Immature natural killer cell (primary cell): ENCODE results near the gene SOWAHB. TPM values are rescaled to one million over a fixed set of nuclear protein-coding genes. Genes with fewer than 3 reads are reported as not detected.

Experiments used
- DNase-seq, 3 donors: peaks; one replicate each; pipeline ENCODE4 v3.0.0; 2022; ENCODE audit warnings: mixed read lengths in 1 of 3
- H3K27ac Mint-ChIP-seq, 6 donors: one replicate each; pipeline ENCODE4 v1.8.0; 2020; ENCODE audit warnings: mixed read lengths in 6 of 6, mild to moderate bottlenecking in 5 of 6, inconsistent platforms in 4 of 6, moderate library complexity in 3 of 6
- H3K27me3 Mint-ChIP-seq, 3 donors: one replicate each; pipeline ENCODE4 v1.8.0; 2020 to 2021; ENCODE audit warnings: low read depth in 3 of 3, mild to moderate bottlenecking in 3 of 3, mixed read lengths in 3 of 3, moderate library complexity in 3 of 3, inconsistent platforms in 1 of 3
- H3K36me3 Mint-ChIP-seq, 3 donors: one replicate each; pipeline ENCODE4 v1.8.0; 2020; ENCODE audit warnings: mixed read lengths in 3 of 3, inconsistent platforms in 2 of 3, mild to moderate bottlenecking in 2 of 3
- H3K4me1 Mint-ChIP-seq, 2 donors: one replicate each; pipeline ENCODE4 v1.8.0; 2020; ENCODE audit warnings: inconsistent platforms in 2 of 2, mild to moderate bottlenecking in 2 of 2, mixed read lengths in 2 of 2, moderate library complexity in 1 of 2
- H3K4me3 Mint-ChIP-seq, 5 donors: one replicate each; pipeline ENCODE4 v1.8.0; 2020; ENCODE audit warnings: mild to moderate bottlenecking in 5 of 5, mixed read lengths in 5 of 5, inconsistent platforms in 3 of 5, moderate library complexity in 3 of 5
- H3K9me3 Mint-ChIP-seq, 6 donors: one replicate each; pipeline ENCODE4 v1.8.0; 2020; ENCODE audit warnings: mild to moderate bottlenecking in 6 of 6, mixed read lengths in 6 of 6, inconsistent platforms in 4 of 6, moderate library complexity in 3 of 6
- polyA plus RNA-seq, 3 donors: library from polyadenylated mRNA; unstranded; fragments of 300-500 nt; fragmentation: Illumina TruSeq; gene quantifications; one replicate each; pipeline ENCODE4 v1.2.3, GENCODE V29; 2021

SOWAHB gene
- polyA plus RNA-seq, 3 donors from 2014 or later, result not detected

DNA sequence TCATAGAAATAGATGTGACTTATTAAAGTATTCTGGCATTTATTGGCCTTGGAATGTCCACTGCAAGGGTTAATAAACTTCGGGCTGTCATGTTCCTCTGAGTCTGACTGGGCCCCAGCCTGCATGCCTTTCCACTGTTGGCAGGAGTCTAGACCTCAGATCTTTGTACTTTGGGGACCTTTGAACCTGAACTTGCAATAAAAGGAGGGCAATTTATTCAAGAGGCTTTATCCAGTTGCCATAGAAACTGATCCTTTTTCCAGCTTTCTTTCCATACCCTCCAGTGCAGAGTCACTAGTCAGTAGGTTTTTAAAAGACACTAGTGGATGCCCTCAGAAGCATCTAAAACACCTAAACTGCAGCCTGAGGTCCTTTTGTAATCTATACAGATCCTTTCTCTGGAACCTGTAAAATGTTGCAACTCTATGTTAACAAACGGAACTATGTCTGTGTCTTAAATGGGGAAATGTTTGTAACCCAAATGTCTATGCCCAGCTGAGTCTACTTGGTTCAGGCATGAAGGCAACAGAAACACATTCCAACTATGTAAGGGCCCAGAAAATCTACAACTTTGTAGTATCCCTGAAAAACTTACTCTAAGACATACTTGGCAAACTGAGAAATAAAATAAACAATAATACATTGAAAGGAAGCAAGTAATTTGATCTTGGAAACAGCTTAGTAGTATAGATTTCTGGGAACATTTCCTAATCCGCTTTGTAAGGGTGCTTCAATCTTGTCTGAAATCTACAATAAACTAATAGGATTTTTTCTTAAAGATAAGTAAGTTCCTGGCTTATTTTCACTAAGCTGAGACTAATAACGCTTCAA, 41.5 kb downstream of the SOWAHB start:
- no peak overlapping the region for H3K27ac Mint-ChIP-seq
- no peaks in the 10 kb centered on the region for H3K4me1 Mint-ChIP-seq
- H3K4me3 Mint-ChIP-seq, result no peak overlapping the region
- no peak for DNase-seq
- H3K27me3 Mint-ChIP-seq, result peaks cover 4 to 7% (median 5%) of the 10 kb centered on the region in 3 donors
- H3K36me3 Mint-ChIP-seq, result no peaks in the 10 kb centered on the region
- peaks cover 0 to 3% (median 0%) of the 10 kb centered on the region in 6 donors for H3K9me3 Mint-ChIP-seq

DNA sequence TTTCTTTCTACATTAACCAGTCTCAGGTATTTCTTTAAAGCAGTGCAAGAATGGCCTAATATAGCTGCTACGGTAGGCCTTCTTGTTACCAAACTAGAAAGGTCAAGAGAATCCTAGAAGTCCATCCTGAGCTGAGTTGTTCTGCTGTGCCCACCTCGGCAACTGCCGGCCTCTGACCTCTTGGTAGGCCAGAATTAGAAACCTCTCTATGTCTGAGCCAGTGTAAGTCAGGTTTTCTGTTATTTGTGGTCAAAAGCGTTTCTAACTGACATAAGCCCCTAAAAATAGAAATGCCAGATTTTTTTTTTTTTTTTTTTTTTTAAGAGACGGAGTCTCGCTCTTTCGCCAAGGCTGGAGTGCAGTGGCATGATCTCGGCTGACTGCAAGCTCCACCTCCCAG, 43.1 kb downstream of the SOWAHB start:
- H3K27me3 Mint-ChIP-seq, result peaks cover 2 to 5% (median 4%) of the 10 kb centered on the region in 3 donors
- H3K4me3 Mint-ChIP-seq, result no peak overlapping the region
- no peak overlapping the region for H3K27ac Mint-ChIP-seq
- no peak for DNase-seq
- H3K4me1 Mint-ChIP-seq, result no peaks in the 10 kb centered on the region
- H3K36me3 Mint-ChIP-seq, result no peaks in the 10 kb centered on the region
- peaks cover 0 to 3% (median 0%) of the 10 kb centered on the region in 6 donors for H3K9me3 Mint-ChIP-seq

DNA sequence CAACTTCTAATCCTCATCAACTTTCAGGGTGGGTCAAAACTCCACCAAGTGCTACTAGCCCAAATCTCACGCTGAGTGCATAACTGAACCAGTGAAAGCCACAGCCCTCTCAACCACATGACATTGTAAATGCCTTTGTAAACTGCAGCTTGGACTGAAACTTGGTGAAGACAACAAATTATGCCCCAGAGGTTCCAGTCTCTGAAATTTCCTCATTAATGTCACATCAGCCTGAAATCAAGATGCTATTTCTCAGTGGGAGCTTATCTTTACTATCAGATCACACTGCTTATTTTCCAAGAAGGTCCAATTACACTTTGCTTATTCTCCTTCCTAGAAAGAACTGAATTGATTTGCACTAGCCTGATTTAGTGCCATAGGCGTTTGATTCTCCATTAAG, 46.6 kb downstream of the SOWAHB start:
- Mint-ChIP-seq H3K27ac (no peak overlapping the region), H3K27me3 (peaks cover 0 to 8% (median 0%) of the 10 kb centered on the region in 3 donors), H3K4me3 (no peak overlapping the region), H3K9me3 (peaks cover 0 to 3% (median 0%) of the 10 kb centered on the region in 6 donors), H3K4me1 (no peaks in the 10 kb centered on the region), H3K36me3 (no peaks in the 10 kb centered on the region)
- DNase-seq, result no peak

- Mint-ChIP-seq H3K4me3 (no peak overlapping the region), H3K4me1 (no peaks in the 10 kb centered on the region), H3K27ac (no peak overlapping the region), H3K9me3 (peaks cover 0 to 3% (median 0%) of the 10 kb centered on the region in 6 donors), H3K36me3 (no peaks in the 10 kb centered on the region), H3K27me3 (peaks cover 0 to 8% (median 0%) of the 10 kb centered on the region in 3 donors)
- no peak for DNase-seq
Measured at GRCh38 chr4:76850010-76850441, 47.9 kb downstream of the SOWAHB start.

Other genes starting within 250 kb of the SOWAHB start
- gene SEPTIN11, start 51.6 kb upstream of the SOWAHB start, polyA plus RNA-seq, result 10 to 100 TPM; 40.4 to 59.6 (median 57.5) TPM
- gene CCNI, start 177.8 kb upstream of the SOWAHB start, polyA plus RNA-seq, result 100 to 1,000 TPM; 223 to 256 (median 226) TPM